ENCODE measurements around the gene KHK. TPM values are rescaled to one million over a fixed set of nuclear protein-coding genes. Genes with fewer than 3 reads are reported as not detected.

The KHK gene
- total RNA-seq, 1 donor from 2014 or later, result 2.4 TPM

GRCh38 chr2:27094353-27094984 is 7.9 kb downstream of the KHK start:
- Mint-ChIP-seq H3K4me3 (ENCODE audit: unreplicated experiment) (no peak overlapping the region), H3K27ac (ENCODE audit: unreplicated experiment) (no peak overlapping the region), H3K9me3 (ENCODE audit: unreplicated experiment) (no peaks in the 10 kb centered on the region), H3K36me3 (ENCODE audit: unreplicated experiment) (no peaks in the 10 kb centered on the region), H3K27me3 (ENCODE audit: unreplicated experiment) (no peaks in the 10 kb centered on the region), H3K4me1 (ENCODE audit: unreplicated experiment) (peaks cover 4% of the 10 kb centered on the region)
- no peak for DNase-seq (ENCODE audit: extremely low spot score, unreplicated experiment)
- TF ChIP-seq, protein P1, sequence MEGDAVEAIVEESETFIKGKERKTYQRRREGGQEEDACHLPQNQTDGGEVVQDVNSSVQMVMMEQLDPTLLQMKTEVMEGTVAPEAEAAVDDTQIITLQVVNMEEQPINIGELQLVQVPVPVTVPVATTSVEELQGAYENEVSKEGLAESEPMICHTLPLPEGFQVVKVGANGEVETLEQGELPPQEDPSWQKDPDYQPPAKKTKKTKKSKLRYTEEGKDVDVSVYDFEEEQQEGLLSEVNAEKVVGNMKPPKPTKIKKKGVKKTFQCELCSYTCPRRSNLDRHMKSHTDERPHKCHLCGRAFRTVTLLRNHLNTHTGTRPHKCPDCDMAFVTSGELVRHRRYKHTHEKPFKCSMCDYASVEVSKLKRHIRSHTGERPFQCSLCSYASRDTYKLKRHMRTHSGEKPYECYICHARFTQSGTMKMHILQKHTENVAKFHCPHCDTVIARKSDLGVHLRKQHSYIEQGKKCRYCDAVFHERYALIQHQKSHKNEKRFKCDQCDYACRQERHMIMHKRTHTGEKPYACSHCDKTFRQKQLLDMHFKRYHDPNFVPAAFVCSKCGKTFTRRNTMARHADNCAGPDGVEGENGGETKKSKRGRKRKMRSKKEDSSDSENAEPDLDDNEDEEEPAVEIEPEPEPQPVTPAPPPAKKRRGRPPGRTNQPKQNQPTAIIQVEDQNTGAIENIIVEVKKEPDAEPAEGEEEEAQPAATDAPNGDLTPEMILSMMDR (IDR thresholded peaks at IDR 0.05), result no peak

DNA sequence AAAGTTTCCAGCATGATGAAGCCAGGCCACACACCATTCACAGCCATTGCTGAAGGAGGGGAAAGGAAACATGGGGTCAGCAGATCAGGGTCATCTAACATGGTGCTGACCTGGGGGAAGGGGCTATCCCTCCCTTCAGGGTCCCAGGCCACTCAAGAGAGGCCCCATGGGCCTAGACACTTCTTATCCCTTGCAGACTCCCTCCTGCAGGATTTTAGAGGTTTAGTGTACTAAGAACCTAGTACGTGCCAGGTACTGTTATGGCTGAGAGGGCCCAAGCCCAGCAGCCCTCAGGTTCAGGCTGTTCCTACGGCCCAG is 8.8 kb downstream of the KHK start:
- H3K4me3 Mint-ChIP-seq (ENCODE audit: unreplicated experiment), result no peak overlapping the region
- H3K36me3 Mint-ChIP-seq (ENCODE audit: unreplicated experiment), result no peaks in the 10 kb centered on the region
- H3K4me1 Mint-ChIP-seq (ENCODE audit: unreplicated experiment), result peaks cover 4% of the 10 kb centered on the region
- no peaks in the 10 kb centered on the region for H3K27me3 Mint-ChIP-seq (ENCODE audit: unreplicated experiment)
- no peaks in the 10 kb centered on the region for H3K9me3 Mint-ChIP-seq (ENCODE audit: unreplicated experiment)
- no peak overlapping the region for H3K27ac Mint-ChIP-seq (ENCODE audit: unreplicated experiment)
- TF ChIP-seq, protein P1 (IDR thresholded peaks at IDR 0.05), result no peak
- no peak for DNase-seq (ENCODE audit: extremely low spot score, unreplicated experiment)

- peak overlapping the region; percentile 59 for H3K4me3 Mint-ChIP-seq (ENCODE audit: unreplicated experiment)
- H3K27me3 Mint-ChIP-seq (ENCODE audit: unreplicated experiment), result no peaks in the 10 kb centered on the region
- TF ChIP-seq, protein P1 (IDR thresholded peaks at IDR 0.05), result no peak
- no peak overlapping the region for H3K27ac Mint-ChIP-seq (ENCODE audit: unreplicated experiment)
- no peaks in the 10 kb centered on the region for H3K9me3 Mint-ChIP-seq (ENCODE audit: unreplicated experiment)
- DNase-seq (ENCODE audit: extremely low spot score, unreplicated experiment), result peak; percentile 79
- peaks cover 4% of the 10 kb centered on the region for H3K4me1 Mint-ChIP-seq (ENCODE audit: unreplicated experiment)
- no peaks in the 10 kb centered on the region for H3K36me3 Mint-ChIP-seq (ENCODE audit: unreplicated experiment)
Observed at GRCh38 chr2:27095745-27096651, 9.4 kb downstream of the KHK start.

GRCh38 chr2:27096748-27097297 is 10.3 kb downstream of the KHK start:
- H3K4me1 Mint-ChIP-seq (ENCODE audit: unreplicated experiment), result peaks cover 4% of the 10 kb centered on the region
- no peaks in the 10 kb centered on the region for H3K36me3 Mint-ChIP-seq (ENCODE audit: unreplicated experiment)
- no peak for DNase-seq (ENCODE audit: extremely low spot score, unreplicated experiment)
- no peak overlapping the region for H3K4me3 Mint-ChIP-seq (ENCODE audit: unreplicated experiment)
- no peaks in the 10 kb centered on the region for H3K9me3 Mint-ChIP-seq (ENCODE audit: unreplicated experiment)
- peaks cover 3% of the 10 kb centered on the region for H3K27me3 Mint-ChIP-seq (ENCODE audit: unreplicated experiment)
- no peak overlapping the region for H3K27ac Mint-ChIP-seq (ENCODE audit: unreplicated experiment)
- TF ChIP-seq, protein P1 (IDR thresholded peaks at IDR 0.05), result no peak

GRCh38 chr2:27097341-27097740 is 10.8 kb downstream of the KHK start:
- DNase-seq (ENCODE audit: extremely low spot score, unreplicated experiment), result no peak
- Mint-ChIP-seq H3K27ac (ENCODE audit: unreplicated experiment) (no peak overlapping the region), H3K9me3 (ENCODE audit: unreplicated experiment) (no peaks in the 10 kb centered on the region), H3K27me3 (ENCODE audit: unreplicated experiment) (peaks cover 5% of the 10 kb centered on the region), H3K4me3 (ENCODE audit: unreplicated experiment) (no peak overlapping the region), H3K4me1 (ENCODE audit: unreplicated experiment) (peaks cover 4% of the 10 kb centered on the region), H3K36me3 (ENCODE audit: unreplicated experiment) (no peaks in the 10 kb centered on the region)
- TF ChIP-seq, protein P1 (IDR thresholded peaks at IDR 0.05), result no peak

Measured in osteocyte (in vitro differentiated cells).